Tongue (tissue), 2 donors: ENCODE results near the gene SELENOW. TPM values are rescaled to one million over a fixed set of nuclear protein-coding genes. Genes with fewer than 3 reads are reported as not detected.
"Not testable (repeated sequence)": the region's sequence is repeated elsewhere in the genome, so short reads cannot be mapped to it uniquely, and the experiment has no call there.

Experiments
- DNase-seq: peaks from one replicate; pipeline ENCODE4 v3.0.0-alpha.2; 2015
- total RNA-seq: library from RNA; depleted of rRNA; stranded (reverse); fragments of >200 nt; gene quantifications from one replicate; pipeline ENCODE4 v1.2.3, GENCODE V29; 2014

Gene SELENOW
- total RNA-seq, 1 donor from 2014 or later: 551 TPM

DNA sequence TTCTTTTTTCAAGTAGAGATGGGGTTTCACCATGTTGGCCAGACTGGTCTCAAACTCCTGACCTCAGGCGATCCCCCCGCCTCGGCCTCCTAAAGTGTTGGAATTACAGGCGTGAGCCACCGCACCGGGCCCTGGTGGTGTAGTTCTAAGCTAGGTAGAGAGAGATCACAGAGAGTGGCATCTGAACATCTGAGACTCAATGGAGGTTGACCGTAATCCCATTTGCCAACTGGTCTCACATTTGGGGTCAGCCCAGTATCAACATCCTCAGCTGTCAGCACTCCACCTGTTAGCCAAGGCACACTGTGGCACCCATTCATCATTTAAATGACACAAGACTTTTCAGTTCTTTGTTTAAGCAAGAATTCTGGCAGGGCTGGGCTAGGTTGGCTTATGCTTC is 8.1 kb downstream of the SELENOW start:
- peak; percentile 87 for DNase-seq

- peak; percentile 60 for DNase-seq
These were observed 8.8 kb downstream of the SELENOW start for GRCh38 chr19:47787307-47787706.

DNA sequence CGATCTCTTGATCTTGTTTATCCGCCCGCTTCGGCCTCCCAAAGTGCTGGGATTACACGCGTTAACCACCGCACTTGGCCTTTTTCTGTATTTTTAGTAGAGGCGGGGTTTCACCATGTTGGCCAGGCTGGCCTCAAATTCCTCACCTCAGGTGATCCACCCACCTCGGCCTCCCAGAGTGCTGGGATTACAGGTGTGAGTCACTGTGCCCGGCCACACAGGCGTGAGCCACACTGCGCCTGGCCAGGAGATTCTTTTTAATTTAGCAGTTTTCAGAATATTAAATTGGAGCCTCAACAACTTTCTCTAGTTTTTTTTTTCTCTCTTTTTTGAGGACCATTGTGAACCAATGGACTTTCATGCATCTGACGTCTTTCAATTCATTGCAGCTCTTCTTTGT is 11.3 kb downstream of the SELENOW start:
- DNase-seq: not testable (repeated sequence)

GRCh38 chr19:47790398-47790814 is 11.9 kb downstream of the SELENOW start:
- peak; percentile 85 for DNase-seq

DNA sequence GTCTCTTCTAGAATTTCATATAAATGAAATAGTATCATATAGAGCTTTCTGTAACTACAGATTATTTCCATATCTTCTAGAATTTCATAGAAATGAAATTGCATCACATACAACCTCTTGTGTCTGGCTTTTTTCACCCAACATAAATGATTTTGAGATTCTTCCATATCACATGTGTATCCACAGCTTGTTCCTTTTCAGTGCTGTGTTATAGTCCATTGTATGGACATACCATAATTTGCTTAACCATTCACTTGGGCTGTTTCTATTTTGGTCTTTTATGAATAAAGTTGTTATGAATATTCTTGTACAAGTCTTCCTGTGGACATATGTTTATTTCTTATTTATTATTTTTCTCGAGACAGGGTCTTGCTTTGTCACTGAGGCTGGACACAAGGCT is 14.1 kb downstream of the SELENOW start:
- DNase-seq: no peak

- DNase-seq: no peak
These were observed 16.0 kb downstream of the SELENOW start for GRCh38 chr19:47794526-47794925.

- DNase-seq: no peak
These were observed 18.3 kb downstream of the SELENOW start for GRCh38 chr19:47796785-47797184.

- no peak for DNase-seq
These were observed 19.7 kb downstream of the SELENOW start for GRCh38 chr19:47797996-47798903.

GRCh38 chr19:47798904-47799266 is 20.4 kb downstream of the SELENOW start:
- no peak for DNase-seq

DNA sequence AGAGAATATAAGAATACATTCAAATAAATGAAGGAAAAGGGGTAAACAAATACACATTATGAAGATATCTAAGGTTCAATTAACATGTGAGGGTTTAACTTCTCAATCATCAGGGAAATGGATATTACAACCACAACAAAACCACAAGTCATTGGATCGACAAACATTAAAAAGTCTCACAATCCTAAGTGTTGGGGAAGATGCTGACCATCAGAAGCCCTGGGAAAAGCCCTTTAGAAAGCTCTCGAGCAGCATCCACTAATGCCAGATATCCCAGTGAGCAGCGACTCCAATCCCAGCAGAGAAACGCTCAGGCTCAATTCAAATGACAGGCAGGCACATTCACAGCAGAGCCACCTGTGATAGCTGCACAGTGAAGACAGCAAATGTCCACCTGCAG is 22.8 kb downstream of the SELENOW start:
- DNase-seq: no peak

- DNase-seq: no peak
These were observed 24.1 kb downstream of the SELENOW start for GRCh38 chr19:47802521-47803043.

GRCh38 chr19:47803148-47803547 is 24.6 kb downstream of the SELENOW start:
- not testable (repeated sequence) for DNase-seq

DNA sequence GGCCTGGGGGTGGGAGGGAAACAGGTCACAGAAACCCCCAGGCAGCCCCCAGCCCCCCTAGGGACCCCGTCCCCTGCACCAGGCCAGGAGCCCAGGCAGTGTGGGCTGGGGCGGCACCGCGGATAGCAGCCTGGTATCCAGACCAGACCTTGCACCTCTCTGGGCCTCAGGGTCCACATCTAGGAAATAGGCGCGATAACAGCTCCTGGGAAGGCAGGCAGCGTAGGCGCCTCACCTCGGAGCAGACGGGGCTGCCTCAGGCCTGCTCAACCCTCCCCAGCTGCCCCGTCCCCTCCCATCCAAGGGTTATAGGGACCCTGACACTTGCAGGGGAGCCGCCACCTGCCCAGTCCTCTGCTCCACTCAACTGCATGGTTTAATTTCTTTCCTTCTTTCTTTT is 25.2 kb downstream of the SELENOW start:
- DNase-seq: not testable (repeated sequence)

- not testable (repeated sequence) for DNase-seq
These were observed 25.9 kb downstream of the SELENOW start, which contains the start of gene TPRX1 for GRCh38 chr19:47804451-47804850. Gene TPRX1, minus strand, starts transcription at chr19:47804551. Its CDS starts 12 bp downstream, at chr19:47804539.

- DNase-seq: no peak
These were observed 26.8 kb downstream of the SELENOW start for GRCh38 chr19:47805313-47805712.

DNA sequence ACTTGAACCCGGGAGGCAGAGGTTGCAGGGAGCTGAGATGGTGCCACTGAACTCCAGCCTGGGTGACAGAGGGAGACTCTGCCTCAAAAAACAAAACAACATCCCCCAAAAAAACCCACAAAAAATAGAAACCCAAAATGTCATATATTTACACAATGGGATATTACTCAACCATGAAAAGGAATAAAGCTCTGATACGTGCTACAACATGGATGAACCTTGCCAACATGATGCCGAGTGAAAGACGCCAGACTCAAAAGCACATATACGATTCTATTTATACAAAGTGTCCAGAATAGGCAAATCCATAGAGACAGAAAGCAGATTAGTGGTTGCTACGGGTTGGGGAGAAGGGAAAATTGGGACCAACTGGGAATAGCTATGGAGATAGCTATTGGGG is 27.9 kb downstream of the SELENOW start:
- no peak for DNase-seq

DNA sequence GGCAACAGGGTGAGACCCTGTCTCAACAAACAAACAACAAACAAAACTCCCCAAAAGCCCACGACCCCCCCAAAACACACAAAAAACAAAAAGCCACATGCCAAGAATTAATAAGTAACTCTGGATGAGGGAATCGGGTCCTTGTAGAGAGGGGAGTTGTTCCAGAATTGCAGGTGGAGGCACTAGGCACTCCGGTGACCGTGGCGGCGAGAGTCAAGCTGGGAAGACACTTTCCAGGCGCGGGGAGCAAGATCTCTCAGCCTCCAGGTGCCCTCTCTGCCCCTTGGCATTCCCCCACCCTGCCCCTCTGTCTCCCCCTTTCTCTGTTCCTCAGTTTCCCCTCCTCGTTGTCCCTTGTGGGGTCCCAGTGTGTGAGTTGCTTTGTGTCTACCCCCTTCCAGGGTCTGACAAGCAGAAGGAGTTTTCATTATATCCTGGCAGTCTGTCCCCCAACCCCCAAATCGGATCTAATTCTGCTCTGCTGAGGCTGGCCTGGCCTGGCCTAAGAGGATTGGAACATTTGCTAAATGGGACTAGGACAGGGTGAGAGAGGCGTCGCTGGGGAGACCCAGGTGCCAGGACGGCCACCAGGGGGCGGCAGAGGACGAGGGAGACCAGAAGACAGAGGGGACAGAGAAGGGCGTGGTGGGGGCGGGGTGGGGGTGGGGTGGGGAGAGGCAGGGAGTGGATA is 34.9 kb downstream of the SELENOW start:
- peak; percentile 87 for DNase-seq

DNA sequence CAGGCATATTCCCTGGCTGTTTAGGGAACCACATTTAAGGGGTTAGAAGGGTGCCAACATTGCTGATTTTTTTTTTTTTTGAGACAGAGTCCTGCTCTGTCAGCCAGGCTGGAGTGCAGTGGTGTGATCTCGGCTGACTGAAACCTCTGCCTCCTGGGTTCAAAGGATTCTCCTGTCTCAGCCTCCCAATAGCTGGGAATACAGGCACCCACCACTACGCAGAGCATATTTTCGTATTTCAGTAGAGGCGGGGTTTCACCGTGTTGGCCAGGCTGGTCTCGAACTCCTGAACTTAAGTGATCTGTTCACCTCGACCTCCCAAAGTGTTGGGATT is 35.5 kb downstream of the SELENOW start:
- DNase-seq: no peak

- not testable (repeated sequence) for DNase-seq
These were observed 37.8 kb downstream of the SELENOW start for GRCh38 chr19:47816270-47816669.

GRCh38 chr19:47818221-47818620 is 39.7 kb downstream of the SELENOW start:
- not testable (repeated sequence) for DNase-seq

- DNase-seq: no peak
These were observed 41.4 kb downstream of the SELENOW start for GRCh38 chr19:47819858-47820257.

DNA sequence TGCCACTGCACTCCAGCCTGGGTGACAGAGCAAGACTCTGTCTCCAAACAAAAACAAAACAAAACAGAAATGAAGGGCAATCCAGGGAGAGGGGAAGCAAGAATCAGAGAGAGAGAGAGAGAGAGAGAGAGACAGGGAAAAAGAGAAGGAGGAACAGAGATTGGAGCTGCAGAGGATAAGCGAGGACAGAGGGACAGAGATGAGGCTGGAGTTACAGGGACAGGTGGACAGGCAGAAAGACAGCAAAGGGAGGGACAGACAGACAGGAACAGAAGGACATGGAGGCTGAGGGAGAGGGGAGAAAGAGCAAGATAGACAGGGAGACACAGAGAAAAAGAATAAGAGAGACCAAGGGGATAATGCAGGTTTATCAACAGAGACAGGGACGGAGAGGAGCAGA is 41.9 kb downstream of the SELENOW start:
- no peak for DNase-seq

GRCh38 chr19:47821460-47822020 is 43.0 kb downstream of the SELENOW start, which contains the start of gene CRX:
Gene CRX, plus strand, starts transcription at chr19:47821937. Its CDS starts 12,507 bp downstream, at chr19:47834444.
- DNase-seq: no peak
